T47D (cell line): ENCODE measurements around the gene CERS6.

Source experiments
- DNase-seq, 2 experiments: peaks; one replicate each; pipeline versions ENCODE4 v3.0.0 to v3.0.0-alpha.2; 2011 to 2012; ENCODE audit warnings: low read depth in 1 of 2, low spot score in 1 of 2
- JUND ChIP-seq: IDR thresholded peaks from 2 replicates; pipeline ENCODE4 v1.6.1; 2012; ENCODE audit warnings: low read depth
- in situ Hi-C: cut with HindIII; loops from 2 replicates; pipeline ENCODE4 v1.10.0; 2016; ENCODE audit warnings: low sequenced_read_pairs, low pct_unique_long_range_greater_than_20kb

The CERS6 gene

DNA sequence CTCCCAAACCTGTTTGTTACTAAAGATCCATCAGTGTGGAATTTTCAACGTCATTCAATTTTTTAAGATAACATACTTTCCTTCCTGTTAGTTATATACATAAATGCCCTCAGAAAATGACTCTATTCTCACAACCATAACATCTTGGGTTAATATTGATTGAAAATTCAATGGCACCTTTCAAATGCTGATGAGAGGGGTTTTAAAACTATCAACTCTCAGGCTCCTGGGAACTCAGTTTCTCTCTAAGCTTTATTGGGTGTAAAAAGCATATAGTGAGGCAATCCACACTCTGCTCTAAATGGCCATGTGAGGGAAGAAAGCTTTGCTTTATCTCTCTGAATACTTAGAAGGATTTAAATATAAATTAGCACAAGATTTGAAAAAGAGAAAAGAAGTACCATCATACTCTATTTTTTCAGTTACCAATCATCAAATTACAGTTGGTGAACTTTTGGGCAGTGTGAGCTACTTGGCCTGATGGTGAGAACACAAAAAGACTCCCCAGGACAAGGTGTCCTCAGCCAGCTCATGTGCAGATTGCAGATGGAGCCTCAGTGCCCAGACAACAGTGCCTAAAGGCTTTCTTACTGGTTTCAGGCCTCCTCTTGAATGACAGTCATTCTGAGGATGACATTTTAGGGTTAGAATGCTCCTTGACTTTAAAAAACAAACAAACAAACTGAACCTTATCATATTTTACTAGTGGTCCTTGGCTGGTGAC lies 24.6 kb upstream of the CERS6 start:
- peak in 1 of 2 experiments; percentile 15 for DNase-seq
- in situ Hi-C loops = no loop called here
- no peak for TF ChIP-seq JUND

DNA sequence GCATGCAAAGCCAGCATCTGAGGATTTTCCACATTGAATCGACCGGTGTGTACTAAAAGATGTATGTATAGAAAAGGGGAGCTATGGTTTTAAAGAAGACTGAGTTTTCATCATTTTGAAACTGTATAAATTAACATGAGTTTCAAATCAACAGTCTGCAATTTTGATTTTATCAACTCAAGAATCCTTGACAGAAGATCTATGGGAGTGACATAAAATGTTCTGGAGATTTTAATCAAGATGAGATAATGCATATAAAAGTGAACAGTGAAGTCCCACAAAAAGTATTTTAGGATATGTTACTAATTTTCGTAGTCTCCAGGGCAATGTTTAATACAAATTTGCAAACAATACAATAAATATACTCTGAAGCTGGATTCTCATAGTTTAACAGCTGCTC lies 24.0 kb upstream of the CERS6 start:
- in situ Hi-C loops = no loop called here

DNA sequence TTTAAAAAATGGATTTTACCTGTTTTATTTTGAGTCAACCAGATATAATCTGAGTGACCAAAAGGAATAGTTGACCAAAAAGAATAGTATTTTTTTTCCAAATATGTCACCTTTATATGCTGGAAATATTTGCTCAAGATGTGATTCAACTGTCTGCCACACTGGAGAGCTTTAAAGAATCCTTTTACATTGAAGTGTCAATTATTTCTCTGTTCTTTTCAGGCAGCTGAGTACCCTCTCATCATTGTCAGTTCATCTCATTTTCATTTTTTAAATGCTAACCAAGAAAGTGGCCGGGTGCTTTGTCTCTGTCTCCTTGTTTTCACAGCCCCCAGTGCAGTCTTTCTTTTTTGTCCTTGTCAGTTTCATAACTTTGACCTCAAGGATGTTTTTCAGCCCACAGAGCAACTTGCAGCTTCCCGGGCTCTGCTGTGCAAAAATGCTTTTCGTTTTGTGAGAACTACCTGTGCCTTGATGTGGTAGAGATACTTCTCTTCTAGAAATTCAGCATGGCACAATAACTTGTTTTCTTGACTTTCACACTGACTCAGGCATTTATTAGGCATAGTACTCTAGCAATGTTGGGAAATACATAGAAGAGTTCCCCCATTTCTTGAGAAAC lies 23.4 kb upstream of the CERS6 start:
- TF ChIP-seq JUND = no peak
- no peak for DNase-seq
- in situ Hi-C loops = no loop called here

More for the DNA sequence above, 24.0 kb upstream of the CERS6 start:
- DNase-seq = no peak
- TF ChIP-seq JUND = no peak

DNA sequence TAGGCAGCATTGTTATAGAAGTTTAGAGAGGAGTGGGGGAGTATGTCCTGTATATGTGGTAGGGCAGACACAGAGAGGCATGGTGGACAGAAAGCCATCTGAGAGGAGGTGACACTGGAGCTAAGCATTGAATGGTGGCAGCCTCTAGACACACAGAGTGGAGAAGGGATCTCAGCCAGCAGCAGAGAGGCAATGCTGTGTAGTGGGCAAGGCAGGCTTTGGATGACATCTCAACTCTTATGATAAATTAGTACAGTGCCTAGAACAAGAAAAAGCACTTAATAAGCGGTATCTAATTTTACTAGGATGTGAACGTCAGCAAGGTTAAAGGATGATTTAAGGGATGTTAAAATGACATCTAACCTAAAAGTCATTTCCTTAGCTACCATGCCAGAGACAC lies 22.5 kb upstream of the CERS6 start:
- DNase-seq = no peak
- TF ChIP-seq JUND = no peak
- in situ Hi-C loops = no loop called here

DNA sequence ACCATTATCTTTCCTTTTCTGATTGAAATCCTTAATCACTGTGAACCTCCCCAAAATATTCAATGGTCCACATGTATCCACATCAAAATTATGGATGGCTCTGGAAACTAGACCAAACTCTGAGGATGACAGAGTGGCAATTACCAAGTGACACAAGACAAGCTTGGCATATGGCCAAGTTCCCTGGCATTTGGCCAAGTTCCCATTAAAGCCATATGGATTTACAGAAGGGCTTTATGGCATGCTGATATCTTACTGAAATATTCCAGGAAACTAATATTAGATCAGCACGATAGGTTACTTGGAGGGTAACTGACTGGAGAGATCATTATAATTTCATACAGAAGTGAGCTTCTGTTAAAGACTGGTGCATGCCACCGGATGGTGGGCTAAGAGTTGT lies 21.9 kb upstream of the CERS6 start:
- in situ Hi-C loops = no loop called here

DNA sequence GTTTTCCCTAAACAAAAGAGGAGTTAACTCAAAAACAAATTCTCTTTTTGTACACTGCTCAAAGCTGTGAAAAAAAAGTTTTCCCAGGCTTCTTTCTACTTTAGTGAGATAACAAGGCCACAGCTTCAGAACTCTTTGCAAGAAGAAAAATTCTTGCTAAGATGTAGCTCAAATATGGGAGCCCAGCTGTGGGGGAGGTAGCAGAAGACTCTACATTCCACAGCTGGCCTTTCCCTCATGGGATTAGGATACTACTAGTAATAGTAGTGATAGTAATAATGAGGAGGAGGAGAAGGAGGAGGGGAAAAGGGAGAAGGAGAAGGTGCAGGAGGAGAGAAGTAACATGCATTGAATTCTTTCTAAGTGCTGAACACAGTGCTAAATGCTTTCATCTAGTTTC lies 19.2 kb upstream of the CERS6 start:
- in situ Hi-C loops = no loop called here

More for the DNA sequence above, 21.9 kb upstream of the CERS6 start:
- DNase-seq = peak in 1 of 2 experiments; percentile 60
- TF ChIP-seq JUND = no peak

DNA sequence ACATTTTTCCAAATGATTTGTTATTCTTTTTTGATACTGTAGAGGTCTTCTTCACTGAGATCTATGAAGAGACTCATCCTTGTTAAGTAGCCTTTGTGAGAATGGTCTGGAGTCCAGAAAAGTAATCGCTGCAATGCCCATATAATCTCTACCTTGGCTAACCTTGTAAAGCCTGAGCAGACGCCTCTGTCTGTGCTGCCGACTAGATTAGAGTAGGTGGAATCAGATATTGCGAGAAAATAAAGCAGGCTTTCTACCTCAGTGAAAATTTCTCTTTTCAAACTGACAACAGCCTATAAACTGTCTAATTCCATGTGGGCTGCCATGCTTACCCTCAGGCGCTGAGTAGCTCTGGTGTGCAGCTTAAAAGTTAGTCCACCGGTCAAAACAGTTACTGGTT lies 17.5 kb upstream of the CERS6 start:
- in situ Hi-C loops = no loop called here
- no peak for DNase-seq
- no peak for TF ChIP-seq JUND

More for the DNA sequence above, 19.2 kb upstream of the CERS6 start:
- DNase-seq = no peak
- TF ChIP-seq JUND = no peak

DNA sequence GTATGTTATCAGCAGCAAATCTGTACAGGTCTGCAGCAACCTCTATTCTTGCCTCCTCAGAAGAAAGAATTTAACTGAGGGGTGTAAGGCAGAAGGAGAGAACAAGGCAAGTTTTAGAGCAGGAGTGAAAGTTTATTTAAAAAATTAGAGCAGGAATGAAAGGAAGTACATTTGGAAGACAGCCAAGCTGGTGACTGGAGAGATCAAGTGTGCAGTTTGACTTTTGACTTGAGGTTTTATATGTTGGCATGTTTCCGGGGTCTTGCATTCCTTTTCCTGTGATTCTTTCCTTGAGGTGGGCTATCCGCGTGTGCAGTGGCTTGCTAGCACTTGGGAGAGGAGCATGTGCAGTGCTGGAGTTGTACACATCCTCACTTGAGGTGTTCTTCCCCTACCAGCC lies 16.5 kb upstream of the CERS6 start:
- no peak for DNase-seq
- in situ Hi-C loops = no loop called here
- no peak for TF ChIP-seq JUND

DNA sequence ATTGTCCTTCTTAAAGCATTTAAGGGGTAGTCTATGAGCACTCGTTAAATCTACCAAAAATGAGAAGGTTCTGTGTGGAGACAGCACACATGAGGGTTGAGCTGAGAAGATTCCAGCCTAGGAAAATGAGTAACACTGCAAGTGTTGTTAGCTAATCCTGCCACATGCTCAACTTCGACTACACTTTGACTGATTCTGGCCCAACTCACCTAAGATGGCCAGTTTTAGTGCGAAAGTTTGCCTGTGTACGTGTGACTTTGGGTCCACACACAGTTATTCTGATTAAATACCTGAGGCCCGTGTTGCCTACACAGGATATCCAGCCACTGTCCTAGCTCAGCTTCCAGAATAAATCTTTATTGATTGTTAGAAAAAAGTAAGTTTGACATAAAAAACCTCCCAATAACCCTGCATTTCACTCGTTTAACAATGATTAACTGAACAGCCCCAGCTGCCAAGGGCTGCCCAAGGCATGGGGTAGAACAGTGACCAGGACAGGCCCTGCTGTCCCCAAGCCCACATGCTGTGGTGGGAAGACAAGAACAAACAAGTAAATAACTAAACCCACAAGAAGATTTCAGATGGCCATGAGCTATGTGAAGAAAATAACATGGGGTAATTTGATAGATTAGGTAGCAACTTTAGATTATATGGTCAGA lies 14.7 kb upstream of the CERS6 start:
- no peak for TF ChIP-seq JUND
- no peak for DNase-seq
- in situ Hi-C loops = no loop called here

DNA sequence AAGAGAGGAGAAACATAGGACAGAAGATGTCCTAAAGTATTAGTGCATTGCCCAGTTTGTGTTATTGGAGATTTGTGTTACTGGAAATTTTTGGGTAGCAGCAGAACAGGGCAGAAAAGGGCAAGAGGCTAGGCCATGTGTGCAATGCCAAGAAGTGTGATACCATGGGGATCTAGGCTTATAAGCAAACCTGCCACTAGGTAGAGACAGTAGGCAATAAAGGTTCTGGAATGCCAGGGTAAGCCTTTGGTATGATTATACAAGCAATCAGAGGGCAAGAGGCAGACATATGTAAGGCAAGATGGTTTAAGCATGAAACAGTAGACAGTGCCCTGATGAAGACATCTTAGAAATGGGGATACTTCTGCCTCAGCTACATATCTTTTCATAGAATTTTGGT lies 12.3 kb upstream of the CERS6 start:
- peak; percentile 8 to 52 for DNase-seq
- no peak for TF ChIP-seq JUND
- in situ Hi-C loops = no loop called here

DNA sequence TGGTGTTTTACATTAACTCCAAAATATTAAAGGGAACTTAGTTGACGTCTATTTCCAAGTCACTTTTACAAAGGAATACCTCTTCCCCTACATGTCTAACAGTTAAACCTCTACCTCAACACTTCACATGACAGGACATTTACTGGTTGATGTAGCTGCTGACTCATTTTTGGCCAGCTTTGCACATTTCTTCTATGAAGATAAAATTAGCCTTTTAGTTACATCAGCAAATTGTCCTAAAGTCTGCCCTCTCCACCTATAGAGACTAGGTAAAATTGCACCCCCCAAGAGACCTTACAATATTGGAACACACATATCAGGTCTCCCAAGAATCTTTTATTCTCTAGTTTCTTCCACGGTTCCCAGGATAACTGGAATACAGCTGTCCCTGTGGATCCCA lies 10.1 kb upstream of the CERS6 start:
- in situ Hi-C loops = no loop called here
- no peak for TF ChIP-seq JUND
- no peak for DNase-seq

DNA sequence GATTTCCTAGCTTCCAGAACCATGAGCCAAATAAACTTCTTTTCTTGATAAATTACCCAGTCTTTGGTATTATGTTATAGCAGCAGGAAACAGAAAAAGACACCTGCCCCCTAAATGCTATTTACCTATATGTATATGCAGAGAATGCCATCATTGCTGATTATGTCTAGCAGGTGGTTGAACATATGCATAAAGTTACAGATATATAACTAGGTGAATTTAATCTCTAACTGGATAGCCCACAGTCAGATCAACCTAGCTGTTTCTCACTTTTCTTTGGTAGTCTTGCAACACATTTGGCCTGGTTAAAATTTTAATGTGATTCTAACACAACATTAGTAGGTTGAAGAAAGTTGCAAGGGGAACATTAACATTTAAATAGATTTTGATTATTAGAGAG lies 7.1 kb upstream of the CERS6 start:
- in situ Hi-C loops = no loop called here
- TF ChIP-seq JUND = no peak
- no peak for DNase-seq

DNA sequence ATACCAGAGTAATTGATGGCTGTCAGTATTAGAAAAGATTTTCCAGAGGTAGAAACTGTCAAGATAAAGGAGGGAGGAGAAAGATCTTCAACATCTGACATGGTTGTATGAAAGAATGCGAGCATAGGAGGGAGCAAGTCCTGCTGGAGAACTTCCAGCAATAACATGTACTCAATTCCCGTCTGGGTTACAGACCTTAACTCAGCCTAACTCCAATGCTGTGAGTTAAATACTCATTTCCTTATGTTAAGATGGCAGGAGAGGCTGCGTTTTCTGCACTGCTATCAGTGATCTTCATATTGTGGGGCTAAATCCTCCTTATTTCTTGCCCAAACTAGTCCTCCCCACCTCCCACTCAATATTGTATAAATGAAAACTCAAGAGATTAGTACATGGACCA lies 6.7 kb upstream of the CERS6 start:
- no peak for DNase-seq
- TF ChIP-seq JUND = no peak
- in situ Hi-C loops = no loop called here
